ENCODE measurements around the gene DNAH6. TPM values are rescaled to one million over a fixed set of nuclear protein-coding genes. Genes with fewer than 3 reads are reported as not detected.

DNAH6 gene
- total RNA-seq, 1 experiment from 2014 or later, result 0.26 TPM

DNA sequence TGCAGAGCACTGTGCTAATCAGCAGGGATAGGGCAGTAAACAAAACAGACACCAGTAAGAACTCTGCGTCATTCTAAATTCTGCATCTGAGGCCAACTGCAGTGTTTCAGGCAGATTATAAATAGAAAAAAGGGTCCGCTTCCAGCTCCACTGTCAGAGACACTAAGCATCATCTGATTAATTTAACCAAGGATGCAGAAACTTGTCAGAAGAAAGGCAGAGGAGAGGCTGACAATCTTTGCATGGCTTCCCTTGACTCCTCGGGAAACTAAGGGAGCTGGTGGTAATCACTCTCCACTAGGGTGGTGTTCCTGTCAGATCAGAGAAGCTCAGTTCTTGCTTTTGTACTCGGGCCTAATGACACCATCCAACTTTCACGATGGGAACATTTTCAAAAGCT, 123.5 kb downstream of the DNAH6 start:
- Mint-ChIP-seq H3K9me3 (peaks cover 0 to 5% of the 10 kb centered on the region in 2 experiments; a peak in 3 of 5 replicates), H3K4me1 (peaks cover 3 to 4% of the 10 kb centered on the region in 2 experiments; a peak in 1 of 4 replicates), H3K36me3 (ENCODE audit: insufficient read depth in 1 of 3, low read depth in 3 of 3) (peaks cover 0 to 2% (median 0%) of the 10 kb centered on the region in 3 experiments; a peak in 2 of 7 replicates), H3K4me3 (no peak overlapping the region), H3K27ac (no peak overlapping the region), H3K27me3 (ENCODE audit: low read depth) (peaks cover 10% of the 10 kb centered on the region; the same call in 1 of the 2 replicates)
- no peak overlapping the region for H3K4ac ChIP-seq (ENCODE audit: low read depth, low read length)
- H3T11ph ChIP-seq (ENCODE audit: low read length), result no peak overlapping the region
- DNase-seq, result no peak
- H2AK5ac ChIP-seq (ENCODE audit: insufficient read length, low read length), result no peak overlapping the region
- H2BK15ac ChIP-seq (ENCODE audit: low read depth, low read length), result no peak overlapping the region
- H3K9ac ChIP-seq (ENCODE audit: extremely low read depth, insufficient read length, low read length), result no peak overlapping the region
- H3K56ac ChIP-seq (ENCODE audit: insufficient read length, low read depth, low read length), result no peak overlapping the region
- H2BK12ac ChIP-seq (ENCODE audit: insufficient read length, low read depth, low read length), result no peak overlapping the region
- no peak overlapping the region for H3K23ac ChIP-seq (ENCODE audit: insufficient read length, low read depth, low read length)
- H2BK120ac ChIP-seq (ENCODE audit: low read depth, low read length, poor library complexity, severe bottlenecking), result no peak overlapping the region
- H4K91ac ChIP-seq (ENCODE audit: insufficient read length, low read depth, low read length), result no peak overlapping the region
- no peak overlapping the region for H3K14ac ChIP-seq (ENCODE audit: insufficient read depth, low read length)
- no peak overlapping the region for H4K5ac ChIP-seq (ENCODE audit: insufficient read length, low read depth, low read length)
- H3K18ac ChIP-seq (ENCODE audit: insufficient read length, low read depth, low read length), result no peak overlapping the region
- WGBS (ENCODE audit: extremely low coverage, insufficient read length, low lambda C conversion rate), result no CpG with 5 or more reads among the region's 5 CpGs
- no peak overlapping the region for H3K27ac ChIP-seq (ENCODE audit: insufficient read length, low read depth, low read length)
- no peaks in the 10 kb centered on the region for H3K79me1 ChIP-seq (ENCODE audit: insufficient read depth, low read depth, low read length, poor library complexity, severe bottlenecking)
- no peaks in the 10 kb centered on the region for H3K4me1 ChIP-seq (ENCODE audit: insufficient read depth, low read length)
- no peaks in the 10 kb centered on the region for H3K27me3 ChIP-seq (ENCODE audit: insufficient read depth, low read length)
- H3K79me2 ChIP-seq (ENCODE audit: insufficient read depth, low read length), result no peaks in the 10 kb centered on the region
- no peak overlapping the region for H2AFZ ChIP-seq (ENCODE audit: low read length)
- no peak overlapping the region for H2BK20ac ChIP-seq (ENCODE audit: low read depth, low read length, poor library complexity, severe bottlenecking)
- no peaks in the 10 kb centered on the region for H4K20me1 ChIP-seq (ENCODE audit: control insufficient read depth, insufficient read depth, insufficient read length)
- no peak overlapping the region for H4K8ac ChIP-seq (replicated peaks; ENCODE audit: insufficient read length, low read depth, low read length)
- no peak overlapping the region for H2BK5ac ChIP-seq (ENCODE audit: insufficient read length, low read length)
- H3K4me2 ChIP-seq (ENCODE audit: insufficient read depth, insufficient read length, low read length), result no peak overlapping the region
- TF ChIP-seq, protein P1, sequence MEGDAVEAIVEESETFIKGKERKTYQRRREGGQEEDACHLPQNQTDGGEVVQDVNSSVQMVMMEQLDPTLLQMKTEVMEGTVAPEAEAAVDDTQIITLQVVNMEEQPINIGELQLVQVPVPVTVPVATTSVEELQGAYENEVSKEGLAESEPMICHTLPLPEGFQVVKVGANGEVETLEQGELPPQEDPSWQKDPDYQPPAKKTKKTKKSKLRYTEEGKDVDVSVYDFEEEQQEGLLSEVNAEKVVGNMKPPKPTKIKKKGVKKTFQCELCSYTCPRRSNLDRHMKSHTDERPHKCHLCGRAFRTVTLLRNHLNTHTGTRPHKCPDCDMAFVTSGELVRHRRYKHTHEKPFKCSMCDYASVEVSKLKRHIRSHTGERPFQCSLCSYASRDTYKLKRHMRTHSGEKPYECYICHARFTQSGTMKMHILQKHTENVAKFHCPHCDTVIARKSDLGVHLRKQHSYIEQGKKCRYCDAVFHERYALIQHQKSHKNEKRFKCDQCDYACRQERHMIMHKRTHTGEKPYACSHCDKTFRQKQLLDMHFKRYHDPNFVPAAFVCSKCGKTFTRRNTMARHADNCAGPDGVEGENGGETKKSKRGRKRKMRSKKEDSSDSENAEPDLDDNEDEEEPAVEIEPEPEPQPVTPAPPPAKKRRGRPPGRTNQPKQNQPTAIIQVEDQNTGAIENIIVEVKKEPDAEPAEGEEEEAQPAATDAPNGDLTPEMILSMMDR (conservative IDR thresholded peaks at IDR 0.05), result no peak
- no peaks in the 10 kb centered on the region for H3K9me3 ChIP-seq (ENCODE audit: control insufficient read depth, low read depth, low read length)
- no peaks in the 10 kb centered on the region for H3K23me2 ChIP-seq (ENCODE audit: insufficient read length, low read depth, low read length, poor library complexity, severe bottlenecking)
